ENCODE data around the gene BIRC6.
"Not testable (repeated sequence)": the region's sequence is repeated elsewhere in the genome, so short reads cannot be mapped to it uniquely, and the experiment has no call there.

Gene BIRC6

GRCh38 chr2:32627814-32628579, 271.2 kb downstream of the BIRC6 start, which contains the start of gene TTC27:
Gene TTC27, plus strand, starts transcription at chr2:32628050. Its CDS starts 243 bp downstream, at chr2:32628293.
- H3K36me3 ChIP-seq (replicated peaks), result peaks cover 5% of the 10 kb centered on the region
- H3K9me3 ChIP-seq, result no peaks in the 10 kb centered on the region
- H3K4me3 ChIP-seq, result peak within 1 kb of the TSS; percentile 67
- peak; percentile 90 to 95 for DNase-seq (ENCODE audit: low spot score in 2 of 2)
- H3K4me1 ChIP-seq, result no peaks in the 10 kb centered on the region
- in situ Hi-C loops (cut with MboI; ENCODE audit: low sequenced_read_pairs), result no loop called here
- H3K27me3 ChIP-seq (ENCODE audit: low read depth), result no peaks in the 10 kb centered on the region

DNA sequence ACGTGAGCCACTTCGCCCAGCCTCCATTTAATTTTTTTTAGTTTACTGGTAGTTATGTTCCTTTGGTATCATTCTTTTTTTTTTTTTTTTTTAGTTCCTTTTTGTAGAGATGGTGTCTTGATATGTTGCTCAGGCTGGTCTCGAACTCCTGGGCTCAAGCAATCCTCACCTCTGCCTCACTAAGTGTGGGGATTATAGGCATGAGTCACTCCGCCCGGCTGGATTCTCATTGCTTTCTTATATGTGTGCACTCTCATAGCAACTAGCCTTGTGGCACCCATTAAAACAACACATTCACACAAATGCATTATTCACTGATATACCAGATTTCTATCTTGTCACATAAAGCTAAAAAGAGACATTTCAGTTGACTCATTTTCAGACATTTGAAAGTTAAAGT, 275.3 kb downstream of the BIRC6 start:
- H3K4me3 ChIP-seq, result no peak overlapping the region
- H3K27me3 ChIP-seq (ENCODE audit: low read depth), result no peaks in the 10 kb centered on the region
- H3K4me1 ChIP-seq, result no peaks in the 10 kb centered on the region
- in situ Hi-C loops (cut with MboI; ENCODE audit: low sequenced_read_pairs), result no loop called here
- peak in 1 of 2 experiments; percentile 18 for DNase-seq (ENCODE audit: low spot score in 2 of 2)
- peaks cover 12% of the 10 kb centered on the region for H3K36me3 ChIP-seq (replicated peaks)
- no peaks in the 10 kb centered on the region for H3K9me3 ChIP-seq

- no peaks in the 10 kb centered on the region for H3K9me3 ChIP-seq
- in situ Hi-C loops (cut with MboI; ENCODE audit: low sequenced_read_pairs), result no loop called here
- DNase-seq (ENCODE audit: low spot score in 2 of 2), result no peak
- no peaks in the 10 kb centered on the region for H3K4me1 ChIP-seq
- H3K36me3 ChIP-seq (replicated peaks), result peaks cover 17% of the 10 kb centered on the region
- H3K4me3 ChIP-seq, result no peak overlapping the region
- H3K27me3 ChIP-seq (ENCODE audit: low read depth), result no peaks in the 10 kb centered on the region
These were observed 276.2 kb downstream of the BIRC6 start for GRCh38 chr2:32633040-32633439.

DNA sequence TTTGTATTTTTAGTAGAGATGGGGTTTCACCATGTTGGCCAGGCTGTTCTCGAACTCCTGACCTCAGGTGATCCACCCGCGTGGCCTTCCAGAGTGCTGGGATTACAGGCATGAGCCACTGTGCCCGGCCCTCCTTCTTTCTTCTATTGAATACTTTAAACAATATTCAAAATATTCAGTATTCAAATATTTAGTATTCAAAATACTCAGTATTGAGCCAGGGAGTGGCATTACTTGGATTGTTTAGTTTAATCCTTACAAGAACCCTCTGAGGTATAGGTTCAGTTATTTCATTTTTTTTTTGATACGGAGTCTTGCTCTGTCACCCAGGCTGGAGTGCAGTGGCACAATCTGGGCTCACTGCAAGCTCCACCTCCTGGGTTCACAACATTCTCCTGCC, 281.7 kb downstream of the BIRC6 start:
- H3K4me3 ChIP-seq; H3K4me1 ChIP-seq; H3K9me3 ChIP-seq; H3K27me3 ChIP-seq (ENCODE audit: low read depth); in situ Hi-C loops (cut with MboI; ENCODE audit: low sequenced_read_pairs); DNase-seq (ENCODE audit: low spot score in 2 of 2): not testable (repeated sequence)
- H3K36me3 ChIP-seq (replicated peaks), result peaks cover 22% of the 10 kb centered on the region

- Histone ChIP-seq H3K4me3 (no peak overlapping the region), H3K9me3 (no peaks in the 10 kb centered on the region), H3K36me3 (replicated peaks) (peaks cover 15% of the 10 kb centered on the region), H3K27me3 (ENCODE audit: low read depth) (no peaks in the 10 kb centered on the region), H3K4me1 (no peaks in the 10 kb centered on the region)
- DNase-seq (ENCODE audit: low spot score in 2 of 2), result no peak
- in situ Hi-C loops (cut with MboI; ENCODE audit: low sequenced_read_pairs), result no loop called here
These were observed 284.4 kb downstream of the BIRC6 start for GRCh38 chr2:32641180-32641579.

- Histone ChIP-seq H3K27me3 (ENCODE audit: low read depth) (no peaks in the 10 kb centered on the region), H3K4me1 (no peaks in the 10 kb centered on the region), H3K9me3 (no peaks in the 10 kb centered on the region), H3K4me3 (no peak overlapping the region), H3K36me3 (replicated peaks) (peaks cover 6% of the 10 kb centered on the region; the same call in 1 of the 2 replicates)
- in situ Hi-C loops (cut with MboI; ENCODE audit: low sequenced_read_pairs), result no loop called here
- no peak for DNase-seq (ENCODE audit: low spot score in 2 of 2)
These were observed 290.4 kb downstream of the BIRC6 start for GRCh38 chr2:32647180-32647651.

- in situ Hi-C loops (cut with MboI; ENCODE audit: low sequenced_read_pairs), result no loop called here
- no peaks in the 10 kb centered on the region for H3K4me1 ChIP-seq
- DNase-seq (ENCODE audit: low spot score in 2 of 2), result no peak
- no peaks in the 10 kb centered on the region for H3K27me3 ChIP-seq (ENCODE audit: low read depth)
- peaks cover 2% of the 10 kb centered on the region; the same call in 1 of the 2 replicates for H3K36me3 ChIP-seq (replicated peaks)
- H3K9me3 ChIP-seq, result no peaks in the 10 kb centered on the region
- no peak overlapping the region for H3K4me3 ChIP-seq
These were observed 295.9 kb downstream of the BIRC6 start for GRCh38 chr2:32652555-32653209.

DNA sequence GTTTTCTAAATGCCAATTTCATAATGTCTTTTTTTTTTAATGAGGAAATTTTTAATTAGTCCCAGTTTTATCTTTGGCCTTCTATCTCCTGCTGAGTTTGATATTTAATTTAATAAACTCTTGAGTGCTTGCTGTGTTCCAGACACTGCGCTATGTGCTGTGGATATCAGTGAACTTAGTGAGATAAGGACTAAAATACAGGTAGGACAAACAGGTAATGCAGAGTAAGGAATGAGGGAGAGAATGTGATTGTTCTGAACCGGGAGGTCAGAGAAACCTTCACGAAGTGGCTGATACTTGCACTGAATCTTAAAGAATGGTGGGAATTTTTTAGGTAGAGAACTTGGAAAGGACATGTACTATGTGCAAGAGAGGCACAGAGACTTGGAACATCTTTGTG, 299.2 kb downstream of the BIRC6 start:
- Histone ChIP-seq H3K9me3 (no peaks in the 10 kb centered on the region), H3K4me3 (no peak overlapping the region), H3K27me3 (ENCODE audit: low read depth) (no peaks in the 10 kb centered on the region), H3K36me3 (replicated peaks) (0 out of 2 replicates have a peak, but pooled peaks cover 2% of the 10 kb centered on the region), H3K4me1 (no peaks in the 10 kb centered on the region)
- no peak for DNase-seq (ENCODE audit: low spot score in 2 of 2)
- in situ Hi-C loops (cut with MboI; ENCODE audit: low sequenced_read_pairs), result no loop called here

- no peak overlapping the region for H3K4me3 ChIP-seq
- no peaks in the 10 kb centered on the region; the same call in 1 of the 2 replicates for H3K36me3 ChIP-seq (replicated peaks)
- H3K27me3 ChIP-seq (ENCODE audit: low read depth), result no peaks in the 10 kb centered on the region
- in situ Hi-C loops (cut with MboI; ENCODE audit: low sequenced_read_pairs), result no loop called here
- no peaks in the 10 kb centered on the region for H3K4me1 ChIP-seq
- DNase-seq (ENCODE audit: low spot score in 2 of 2), result no peak
- H3K9me3 ChIP-seq, result no peaks in the 10 kb centered on the region
These were observed 307.0 kb downstream of the BIRC6 start for GRCh38 chr2:32663864-32664263.

- Histone ChIP-seq H3K27me3 (ENCODE audit: low read depth) (no peaks in the 10 kb centered on the region), H3K4me1 (no peaks in the 10 kb centered on the region), H3K4me3 (no peak overlapping the region), H3K36me3 (replicated peaks) (no peaks in the 10 kb centered on the region; the same call in 1 of the 2 replicates), H3K9me3 (no peaks in the 10 kb centered on the region)
- in situ Hi-C loops (cut with MboI; ENCODE audit: low sequenced_read_pairs), result no loop called here
- DNase-seq (ENCODE audit: low spot score in 2 of 2), result no peak
These were observed 309.9 kb downstream of the BIRC6 start for GRCh38 chr2:32666704-32667103.

- in situ Hi-C loops (cut with MboI; ENCODE audit: low sequenced_read_pairs), result no loop called here
- H3K36me3 ChIP-seq (replicated peaks), result no peaks in the 10 kb centered on the region; the same call in 1 of the 2 replicates
- H3K4me3 ChIP-seq, result no peak overlapping the region
These were observed 311.4 kb downstream of the BIRC6 start for GRCh38 chr2:32668254-32668653.

More at GRCh38 chr2:32668254-32668653, 311.4 kb downstream of the BIRC6 start:
- Histone ChIP-seq H3K4me1 (no peaks in the 10 kb centered on the region), H3K27me3 (ENCODE audit: low read depth) (no peaks in the 10 kb centered on the region), H3K9me3 (no peaks in the 10 kb centered on the region)
- DNase-seq (ENCODE audit: low spot score in 2 of 2), result no peak
